Testis (tissue), 2 donors: ENCODE measurements around the gene MEGF11.

Experiments used
- POLR2A ChIP-seq: fragments of 450-650 bp; IDR thresholded peaks from one replicate; pipeline ENCODE4 v1.6.1; 2017; ENCODE audit warnings: antibody characterized with exemption, mild to moderate bottlenecking, moderate library complexity
- TF ChIP-seq, protein P1 (sequence below), 3 experiments: fragments of 450-650 bp in 2 of 3; fragments of 200-600 bp in 1 of 3; sonication (generic) in 1 of 3; IDR thresholded peaks; one replicate each; pipeline ENCODE4 v1.5.1; 2016 to 2019; ENCODE audit warnings: antibody characterized with exemption in 3 of 3, mild to moderate bottlenecking in 2 of 3, moderate library complexity in 1 of 3

DNA sequence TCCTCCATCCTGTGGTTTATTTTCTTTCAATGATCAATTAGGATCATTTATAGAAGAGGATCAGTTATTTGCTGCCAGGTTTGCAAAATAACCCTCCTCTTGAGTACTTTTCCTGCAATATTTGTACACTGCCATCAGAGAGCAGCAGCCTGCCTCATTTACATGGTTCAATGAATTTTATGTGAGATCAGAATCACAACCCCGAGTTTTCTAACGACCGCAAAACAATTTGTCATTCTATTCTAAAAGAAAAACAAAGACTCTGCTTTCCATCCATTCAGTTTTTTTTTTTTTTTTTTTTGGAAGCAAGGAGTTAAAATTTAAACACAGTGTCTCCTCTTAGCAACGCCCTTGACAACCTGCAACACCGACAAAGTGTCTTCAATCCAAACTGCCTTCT lies 237.4 kb downstream of the MEGF11 start:
- TF ChIP-seq POLR2A: no peak
- TF ChIP-seq, protein P1, sequence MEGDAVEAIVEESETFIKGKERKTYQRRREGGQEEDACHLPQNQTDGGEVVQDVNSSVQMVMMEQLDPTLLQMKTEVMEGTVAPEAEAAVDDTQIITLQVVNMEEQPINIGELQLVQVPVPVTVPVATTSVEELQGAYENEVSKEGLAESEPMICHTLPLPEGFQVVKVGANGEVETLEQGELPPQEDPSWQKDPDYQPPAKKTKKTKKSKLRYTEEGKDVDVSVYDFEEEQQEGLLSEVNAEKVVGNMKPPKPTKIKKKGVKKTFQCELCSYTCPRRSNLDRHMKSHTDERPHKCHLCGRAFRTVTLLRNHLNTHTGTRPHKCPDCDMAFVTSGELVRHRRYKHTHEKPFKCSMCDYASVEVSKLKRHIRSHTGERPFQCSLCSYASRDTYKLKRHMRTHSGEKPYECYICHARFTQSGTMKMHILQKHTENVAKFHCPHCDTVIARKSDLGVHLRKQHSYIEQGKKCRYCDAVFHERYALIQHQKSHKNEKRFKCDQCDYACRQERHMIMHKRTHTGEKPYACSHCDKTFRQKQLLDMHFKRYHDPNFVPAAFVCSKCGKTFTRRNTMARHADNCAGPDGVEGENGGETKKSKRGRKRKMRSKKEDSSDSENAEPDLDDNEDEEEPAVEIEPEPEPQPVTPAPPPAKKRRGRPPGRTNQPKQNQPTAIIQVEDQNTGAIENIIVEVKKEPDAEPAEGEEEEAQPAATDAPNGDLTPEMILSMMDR (IDR thresholded peaks at IDR 0.05): no peak
